Measurements from ENCODE around the gene TTYH2.

GRCh38 chr17:74206332-74206818 lies 7.0 kb upstream of the TTYH2 start:
- TF ChIP-seq, protein P1, sequence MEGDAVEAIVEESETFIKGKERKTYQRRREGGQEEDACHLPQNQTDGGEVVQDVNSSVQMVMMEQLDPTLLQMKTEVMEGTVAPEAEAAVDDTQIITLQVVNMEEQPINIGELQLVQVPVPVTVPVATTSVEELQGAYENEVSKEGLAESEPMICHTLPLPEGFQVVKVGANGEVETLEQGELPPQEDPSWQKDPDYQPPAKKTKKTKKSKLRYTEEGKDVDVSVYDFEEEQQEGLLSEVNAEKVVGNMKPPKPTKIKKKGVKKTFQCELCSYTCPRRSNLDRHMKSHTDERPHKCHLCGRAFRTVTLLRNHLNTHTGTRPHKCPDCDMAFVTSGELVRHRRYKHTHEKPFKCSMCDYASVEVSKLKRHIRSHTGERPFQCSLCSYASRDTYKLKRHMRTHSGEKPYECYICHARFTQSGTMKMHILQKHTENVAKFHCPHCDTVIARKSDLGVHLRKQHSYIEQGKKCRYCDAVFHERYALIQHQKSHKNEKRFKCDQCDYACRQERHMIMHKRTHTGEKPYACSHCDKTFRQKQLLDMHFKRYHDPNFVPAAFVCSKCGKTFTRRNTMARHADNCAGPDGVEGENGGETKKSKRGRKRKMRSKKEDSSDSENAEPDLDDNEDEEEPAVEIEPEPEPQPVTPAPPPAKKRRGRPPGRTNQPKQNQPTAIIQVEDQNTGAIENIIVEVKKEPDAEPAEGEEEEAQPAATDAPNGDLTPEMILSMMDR (IDR thresholded peaks at IDR 0.05) = no peak
- TF ChIP-seq POLR2A (IDR thresholded peaks at IDR 0.05) = no peak
